PC-3 (cell line): Measurements from ENCODE around the gene BPIFB2. TPM values are rescaled to one million over a fixed set of nuclear protein-coding genes. Genes with fewer than 3 reads are reported as not detected.

Experiments
- ATAC-seq: fragments of 200-7000 bp; cut with Tn5 transposase; 2 replicates; pipeline ENCODE4 v1.9.1; 2020; ENCODE audit warnings: mild to moderate bottlenecking, moderate library complexity
- BruUV-seq: library from RNA; stranded (reverse); fragments of 400-500 nt; replicated peaks from 2 replicates; lab custom pipeline; 2021; lab: Mats Ljungman, UMichigan
- CTCF ChIA-PET: fragments of 300-600 bp; sonication (Branson Sonifier 250); formaldehyde crosslinking; loops from one replicate; lab custom pipeline; 2022; ENCODE audit warnings: antibody characterized with exemption; lab: Charles Lee
- POLR2A ChIA-PET: fragments of 300-600 bp; sonication (Branson Sonifier 250); formaldehyde crosslinking; loops from one replicate; lab custom pipeline; 2022; ENCODE audit warnings: antibody characterized with exemption; ENCODE audit not compliant: unreplicated experiment; lab: Charles Lee
- DNase-seq: peaks from one replicate; pipeline ENCODE4 v3.0.0-alpha.2; 2015
- H2AFZ ChIP-seq: fragments of 300-600 bp; sonication (generic); 2 replicates; pipeline ENCODE4 v1.6.0; 2016; ENCODE audit warnings: antibody characterized with exemption, low read length
- H3F3A ChIP-seq: fragments of 300-600 bp; sonication (generic); one replicate; pipeline ENCODE4 v1.6.0; 2017; ENCODE audit warnings: antibody characterized with exemption, low read length, control low read depth, mild to moderate bottlenecking; ENCODE audit not compliant: unreplicated experiment
- H3K27ac ChIP-seq: fragments of 300-600 bp; sonication (generic); 2 replicates; pipeline ENCODE4 v1.5.1; 2016; ENCODE audit warnings: mild to moderate bottlenecking, low read length
- H3K27me3 ChIP-seq: fragments of 300-600 bp; sonication (generic); 2 replicates; pipeline ENCODE4 v1.6.1; 2016; ENCODE audit warnings: low read length, mixed read lengths
- H3K36me3 ChIP-seq: fragments of 300-600 bp; sonication (generic); 2 replicates; pipeline ENCODE4 v1.6.1; 2016; ENCODE audit warnings: low read depth, mixed run types, low read length, mixed read lengths
- H3K4me1 ChIP-seq: fragments of 300-600 bp; sonication (generic); 2 replicates; pipeline ENCODE4 v1.5.1; 2016; ENCODE audit warnings: low read length; ENCODE audit not compliant: insufficient read depth
- H3K4me2 ChIP-seq: fragments of 300-600 bp; sonication (generic); 2 replicates; pipeline ENCODE4 v1.6.0; 2016; ENCODE audit warnings: low read length
- H3K4me3 ChIP-seq: fragments of 300-600 bp; sonication (generic); 2 replicates; pipeline ENCODE4 v1.5.1; 2016; ENCODE audit warnings: mild to moderate bottlenecking, low read length, mixed read lengths
- H3K79me2 ChIP-seq: fragments of 300-600 bp; sonication (generic); 2 replicates; pipeline ENCODE4 v1.6.1; 2017; ENCODE audit warnings: low read length, mixed read lengths
- H3K9ac ChIP-seq: fragments of 300-600 bp; sonication (generic); 2 replicates; pipeline ENCODE4 v1.6.0; 2016; ENCODE audit warnings: mild to moderate bottlenecking, low read length
- H3K9me2 ChIP-seq: fragments of 300-600 bp; sonication (generic); replicated peaks from 2 replicates; pipeline ENCODE4 v1.6.1; 2016; ENCODE audit warnings: mixed run types, low read length, mixed read lengths
- H3K9me3 ChIP-seq: fragments of 300-600 bp; sonication (generic); 2 replicates; pipeline ENCODE4 v1.6.1; 2016; ENCODE audit warnings: low read length, mixed read lengths
- H4K20me1 ChIP-seq: fragments of 300-600 bp; sonication (generic); 2 replicates; pipeline ENCODE4 v1.6.1; 2016; ENCODE audit warnings: low read length, mixed read lengths
- EZH2 ChIP-seq: fragments of 300-600 bp; sonication (generic); IDR thresholded peaks from one replicate; pipeline ENCODE4 v1.6.1; 2017; ENCODE audit warnings: antibody characterized with exemption, mild to moderate bottlenecking, low read length; ENCODE audit not compliant: unreplicated experiment
- EZH2phosphoT487 ChIP-seq: fragments of 300-600 bp; sonication (generic); IDR thresholded peaks from 2 replicates; pipeline ENCODE4 v1.6.1; 2018; ENCODE audit warnings: mild to moderate bottlenecking, antibody characterized with exemption, low read length, borderline replicate concordance
- intact Hi-C: fragments of 100-400 bp; cut with micrococcal nuclease; formaldehyde crosslinking; loops from 2 replicates; pipeline ENCODE4 v1.9.0; 2023
- total RNA-seq: library from RNA; depleted of rRNA; stranded (reverse); fragments of >200 nt; gene quantifications from 2 replicates; pipeline ENCODE4 v1.2.3, GENCODE V29; 2014
- TF ChIP-seq, protein P1 (sequence below): fragments of 300-600 bp; sonication (generic); conservative IDR thresholded peaks from 2 replicates; pipeline ENCODE4 v1.5.1; 2017; ENCODE audit warnings: antibody characterized with exemption, low read depth, mild to moderate bottlenecking, low read length

BPIFB2 gene
- total RNA-seq, 1 experiment from 2014 or later = not detected

DNA sequence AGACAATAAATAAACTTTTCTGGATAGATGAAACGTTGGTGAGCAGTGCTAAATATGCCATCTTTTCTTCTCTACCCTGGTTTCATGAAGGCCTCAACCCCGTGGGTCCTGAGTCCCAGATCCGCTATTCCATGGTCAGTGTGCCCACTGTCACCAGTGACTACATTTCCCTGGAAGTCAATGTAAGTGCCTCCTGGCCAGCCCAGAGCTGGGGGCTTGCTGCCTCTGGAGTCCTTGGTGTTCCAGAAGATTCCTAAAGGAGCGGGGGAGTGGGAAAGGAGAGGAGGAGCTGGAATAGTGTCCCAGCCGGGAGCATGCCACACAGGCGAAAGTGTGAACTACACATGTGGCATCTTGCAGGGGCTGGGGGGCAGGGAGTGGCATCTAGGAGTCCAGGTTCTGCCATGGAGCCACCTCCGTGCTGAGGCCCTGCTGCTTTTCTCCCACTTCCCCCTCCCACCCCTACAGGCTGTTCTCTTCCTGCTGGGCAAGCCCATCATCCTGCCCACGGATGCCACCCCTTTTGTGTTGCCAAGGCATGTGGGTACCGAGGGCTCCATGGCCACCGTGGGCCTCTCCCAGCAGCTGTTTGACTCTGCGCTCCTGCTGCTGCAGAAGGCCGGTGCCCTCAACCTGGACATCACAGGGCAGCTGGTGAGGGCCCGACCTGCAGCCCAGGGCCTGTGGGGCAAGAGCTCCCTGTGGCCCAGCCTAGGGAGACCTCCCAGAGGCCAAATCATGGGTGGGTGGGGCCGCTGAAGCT lies 10.8 kb downstream of the BPIFB2 start:
- Histone ChIP-seq H3K27ac (no peak overlapping the region), H3F3A (no peaks in the 10 kb centered on the region), H2AFZ (no peak overlapping the region), H3K9me2 (no peaks in the 10 kb centered on the region), H3K9ac (no peak overlapping the region), H3K9me3 (no peaks in the 10 kb centered on the region), H3K79me2 (no peaks in the 10 kb centered on the region), H3K4me3 (no peak overlapping the region), H3K4me1 (no peaks in the 10 kb centered on the region), H3K4me2 (no peak overlapping the region), H4K20me1 (no peaks in the 10 kb centered on the region), H3K36me3 (no peaks in the 10 kb centered on the region), H3K27me3 (peaks cover 46% of the 10 kb centered on the region)
- ChIA-PET POLR2A (no interaction called here), CTCF (no interaction called here)
- DNase-seq (no peak), ATAC-seq (no peak)
- BruUV-seq = no TSS peak
- intact Hi-C loops = no loop called here
- TF ChIP-seq, protein P1, sequence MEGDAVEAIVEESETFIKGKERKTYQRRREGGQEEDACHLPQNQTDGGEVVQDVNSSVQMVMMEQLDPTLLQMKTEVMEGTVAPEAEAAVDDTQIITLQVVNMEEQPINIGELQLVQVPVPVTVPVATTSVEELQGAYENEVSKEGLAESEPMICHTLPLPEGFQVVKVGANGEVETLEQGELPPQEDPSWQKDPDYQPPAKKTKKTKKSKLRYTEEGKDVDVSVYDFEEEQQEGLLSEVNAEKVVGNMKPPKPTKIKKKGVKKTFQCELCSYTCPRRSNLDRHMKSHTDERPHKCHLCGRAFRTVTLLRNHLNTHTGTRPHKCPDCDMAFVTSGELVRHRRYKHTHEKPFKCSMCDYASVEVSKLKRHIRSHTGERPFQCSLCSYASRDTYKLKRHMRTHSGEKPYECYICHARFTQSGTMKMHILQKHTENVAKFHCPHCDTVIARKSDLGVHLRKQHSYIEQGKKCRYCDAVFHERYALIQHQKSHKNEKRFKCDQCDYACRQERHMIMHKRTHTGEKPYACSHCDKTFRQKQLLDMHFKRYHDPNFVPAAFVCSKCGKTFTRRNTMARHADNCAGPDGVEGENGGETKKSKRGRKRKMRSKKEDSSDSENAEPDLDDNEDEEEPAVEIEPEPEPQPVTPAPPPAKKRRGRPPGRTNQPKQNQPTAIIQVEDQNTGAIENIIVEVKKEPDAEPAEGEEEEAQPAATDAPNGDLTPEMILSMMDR = no peak
- no peak for TF ChIP-seq EZH2phosphoT487
- no peak for TF ChIP-seq EZH2

GRCh38 chr20:33019465-33020277 lies 12.2 kb downstream of the BPIFB2 start:
- CTCF ChIA-PET = no interaction called here
- no peak for ATAC-seq

More at GRCh38 chr20:33019465-33020277, 12.2 kb downstream of the BPIFB2 start:
- no peak for DNase-seq
- intact Hi-C loops = no loop called here
- Histone ChIP-seq H3K36me3 (no peaks in the 10 kb centered on the region), H3K27me3 (peaks cover 33% of the 10 kb centered on the region), H3K4me2 (no peak overlapping the region), H3K4me1 (no peaks in the 10 kb centered on the region), H3K9me3 (no peaks in the 10 kb centered on the region), H3K9me2 (no peaks in the 10 kb centered on the region), H3K27ac (no peak overlapping the region), H4K20me1 (no peaks in the 10 kb centered on the region), H3F3A (no peaks in the 10 kb centered on the region), H3K4me3 (no peak overlapping the region), H2AFZ (no peak overlapping the region), H3K79me2 (no peaks in the 10 kb centered on the region), H3K9ac (no peak overlapping the region)
- POLR2A ChIA-PET = no interaction called here
- TF ChIP-seq EZH2 = no peak
- TF ChIP-seq EZH2phosphoT487 = no peak
- TF ChIP-seq, protein P1 = no peak
- no TSS peak for BruUV-seq
